Osteoblast (primary cell): ENCODE results near the gene SOCS7. TPM values are rescaled to one million over a fixed set of nuclear protein-coding genes. Genes with fewer than 3 reads are reported as not detected.
A peak's percentile ranks its signal among the peaks of the same experiment; 100 is the strongest.

ENCODE experiments used
- DNase-seq: peaks from one replicate; pipeline ENCODE4 v3.0.0; 2011; ENCODE audit warnings: low spot score, mixed read lengths; ENCODE audit not compliant: insufficient read length; ENCODE audit errors: missing footprints
- H2AFZ ChIP-seq: 2 replicates; pipeline ENCODE4 v1.6.0; 2011; ENCODE audit warnings: mild to moderate bottlenecking, low read length
- H3K27ac ChIP-seq: 2 replicates; pipeline ENCODE4 v1.5.1; 2011; ENCODE audit warnings: mild to moderate bottlenecking, low read depth, low read length, moderate library complexity
- H3K27me3 ChIP-seq: 2 replicates; pipeline ENCODE4 v1.6.0; 2012; ENCODE audit warnings: mild to moderate bottlenecking, control low read depth, inconsistent platforms, low read length, moderate library complexity; ENCODE audit not compliant: insufficient read depth
- H3K36me3 ChIP-seq: 2 replicates; pipeline ENCODE4 v1.5.1; 2011; ENCODE audit warnings: mild to moderate bottlenecking, low read length, control low read depth, moderate library complexity; ENCODE audit not compliant: insufficient read depth
- H3K4me1 ChIP-seq: 2 replicates; pipeline ENCODE4 v1.5.1; 2011; ENCODE audit warnings: mild to moderate bottlenecking, low read length, control low read depth, moderate library complexity; ENCODE audit not compliant: insufficient read depth
- H3K4me2 ChIP-seq: 2 replicates; pipeline ENCODE4 v1.6.0; 2011; ENCODE audit warnings: mild to moderate bottlenecking, low read length; ENCODE audit not compliant: insufficient read depth
- H3K4me3 ChIP-seq: fragments of 200-600 bp; sonication (generic); 3 replicates; pipeline ENCODE4 v1.5.1; 2012; ENCODE audit warnings: mild to moderate bottlenecking, low read length, inconsistent platforms; ENCODE audit not compliant: insufficient read depth
- H3K79me2 ChIP-seq: 2 replicates; pipeline ENCODE4 v1.6.0; 2012; ENCODE audit warnings: mild to moderate bottlenecking, low read length, control low read depth, inconsistent platforms; ENCODE audit not compliant: insufficient read depth
- H3K9me3 ChIP-seq: 2 replicates; pipeline ENCODE4 v1.5.1; 2011; ENCODE audit warnings: low read depth, low read length, control low read depth
- H4K20me1 ChIP-seq: 2 replicates; pipeline ENCODE4 v1.6.0; 2012; ENCODE audit warnings: mild to moderate bottlenecking, low read length, control low read depth; ENCODE audit not compliant: insufficient read depth
- total RNA-seq: library from RNA; depleted of rRNA; stranded (reverse); fragments of >200 nt; gene quantifications from 2 replicates; pipeline ENCODE4 v1.2.3, GENCODE V29; 2012
- TF ChIP-seq, protein P1 (sequence below): IDR thresholded peaks from 2 replicates; pipeline ENCODE4 v1.5.1; 2011; ENCODE audit warnings: mild to moderate bottlenecking, low read depth, low read length, moderate library complexity; ENCODE audit errors: extremely low read depth

SOCS7 gene
- total RNA-seq, 1 donor: 16.3 TPM

- TF ChIP-seq, protein P1, sequence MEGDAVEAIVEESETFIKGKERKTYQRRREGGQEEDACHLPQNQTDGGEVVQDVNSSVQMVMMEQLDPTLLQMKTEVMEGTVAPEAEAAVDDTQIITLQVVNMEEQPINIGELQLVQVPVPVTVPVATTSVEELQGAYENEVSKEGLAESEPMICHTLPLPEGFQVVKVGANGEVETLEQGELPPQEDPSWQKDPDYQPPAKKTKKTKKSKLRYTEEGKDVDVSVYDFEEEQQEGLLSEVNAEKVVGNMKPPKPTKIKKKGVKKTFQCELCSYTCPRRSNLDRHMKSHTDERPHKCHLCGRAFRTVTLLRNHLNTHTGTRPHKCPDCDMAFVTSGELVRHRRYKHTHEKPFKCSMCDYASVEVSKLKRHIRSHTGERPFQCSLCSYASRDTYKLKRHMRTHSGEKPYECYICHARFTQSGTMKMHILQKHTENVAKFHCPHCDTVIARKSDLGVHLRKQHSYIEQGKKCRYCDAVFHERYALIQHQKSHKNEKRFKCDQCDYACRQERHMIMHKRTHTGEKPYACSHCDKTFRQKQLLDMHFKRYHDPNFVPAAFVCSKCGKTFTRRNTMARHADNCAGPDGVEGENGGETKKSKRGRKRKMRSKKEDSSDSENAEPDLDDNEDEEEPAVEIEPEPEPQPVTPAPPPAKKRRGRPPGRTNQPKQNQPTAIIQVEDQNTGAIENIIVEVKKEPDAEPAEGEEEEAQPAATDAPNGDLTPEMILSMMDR: no peak
- H2AFZ ChIP-seq: no peak within 1 kb of the TSS
- no peak within 1 kb of the TSS for H3K4me3 ChIP-seq
- DNase-seq: no peak
- H3K4me1 ChIP-seq: no peaks in the 10 kb centered on the region
- no peaks in the 10 kb centered on the region for H3K36me3 ChIP-seq
- no peaks in the 10 kb centered on the region for H3K79me2 ChIP-seq
- H4K20me1 ChIP-seq: no peaks in the 10 kb centered on the region
- H3K9me3 ChIP-seq: no peaks in the 10 kb centered on the region
- no peak within 1 kb of the TSS for H3K4me2 ChIP-seq
- no peaks in the 10 kb centered on the region for H3K27me3 ChIP-seq
- H3K27ac ChIP-seq: no peak within 1 kb of the TSS
Observed at GRCh38 chr17:38343608-38344419, 7.8 kb upstream of the SOCS7 start, which contains the start of gene GPR179. TSS of gene GPR179 (minus strand) at chr17:38343956. CDS start at chr17:38343789, 167 bp downstream.

- H3K9me3 ChIP-seq: no peaks in the 10 kb centered on the region
- TF ChIP-seq, protein P1: no peak
- no peak overlapping the region for H3K4me2 ChIP-seq
- H3K79me2 ChIP-seq: no peaks in the 10 kb centered on the region
- no peak overlapping the region for H3K27ac ChIP-seq
- no peak overlapping the region for H3K4me3 ChIP-seq
- no peaks in the 10 kb centered on the region for H4K20me1 ChIP-seq
- H3K4me1 ChIP-seq: no peaks in the 10 kb centered on the region
- no peaks in the 10 kb centered on the region for H3K36me3 ChIP-seq
- H2AFZ ChIP-seq: no peak overlapping the region
- no peak for DNase-seq
- H3K27me3 ChIP-seq: no peaks in the 10 kb centered on the region
Observed at GRCh38 chr17:38344420-38344745, 7.3 kb upstream of the SOCS7 start.

GRCh38 chr17:38345743-38346142 is 5.9 kb upstream of the SOCS7 start:
- TF ChIP-seq, protein P1: no peak
- no peaks in the 10 kb centered on the region for H4K20me1 ChIP-seq
- no peak for DNase-seq

DNA sequence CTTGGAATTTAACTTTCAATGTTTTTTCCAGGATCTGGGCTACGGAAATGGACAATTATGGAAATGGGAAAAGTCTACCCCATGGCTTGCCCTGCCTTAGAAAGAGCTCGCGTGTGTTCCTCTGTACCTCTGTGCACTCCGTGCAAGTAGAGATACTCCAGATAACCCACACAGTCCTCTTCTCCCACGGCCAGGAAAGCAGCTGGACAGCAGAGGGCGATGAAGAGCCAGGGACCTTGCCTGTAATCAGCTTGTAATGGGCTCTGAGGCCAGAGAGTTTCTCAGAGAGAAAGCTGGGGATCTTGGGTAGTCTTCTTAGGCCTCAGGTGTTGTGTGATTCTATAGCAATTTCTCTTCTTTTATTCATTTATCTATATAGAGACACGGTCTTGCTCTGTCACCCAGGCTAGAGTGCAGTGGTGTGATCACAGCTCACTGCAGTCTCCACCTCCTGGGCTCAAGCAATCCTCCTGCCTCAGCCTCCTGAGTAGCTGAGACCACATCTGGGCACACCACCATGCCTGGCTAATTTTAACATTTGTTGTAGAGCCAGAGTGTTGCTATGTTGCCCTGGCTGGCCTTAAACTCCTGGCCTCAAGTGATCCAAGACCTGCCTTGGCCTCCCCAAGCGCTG is 2.4 kb upstream of the SOCS7 start:
- Histone ChIP-seq H2AFZ (no peak overlapping the region), H3K4me2 (no peak overlapping the region), H3K27me3 (no peaks in the 10 kb centered on the region), H3K9me3 (no peaks in the 10 kb centered on the region), H3K27ac (no peak overlapping the region), H4K20me1 (peaks cover 13% of the 10 kb centered on the region), H3K4me1 (peaks cover 16% of the 10 kb centered on the region), H3K36me3 (no peaks in the 10 kb centered on the region), H3K4me3 (no peak overlapping the region), H3K79me2 (peaks cover 21% of the 10 kb centered on the region)
- peak; percentile 95 for DNase-seq
- TF ChIP-seq, protein P1: peak; percentile 98

More at GRCh38 chr17:38345743-38346142, 5.9 kb upstream of the SOCS7 start:
- H3K27ac ChIP-seq: no peak overlapping the region
- no peaks in the 10 kb centered on the region for H3K27me3 ChIP-seq
- no peaks in the 10 kb centered on the region for H3K9me3 ChIP-seq
- no peaks in the 10 kb centered on the region for H3K4me1 ChIP-seq
- H3K4me2 ChIP-seq: no peak overlapping the region
- no peak overlapping the region for H2AFZ ChIP-seq
- no peaks in the 10 kb centered on the region for H3K36me3 ChIP-seq
- no peak overlapping the region for H3K4me3 ChIP-seq
- H3K79me2 ChIP-seq: no peaks in the 10 kb centered on the region
